Osteocyte (in vitro differentiated cells): ENCODE results near the gene TNFRSF21. TPM values are rescaled to one million over a fixed set of nuclear protein-coding genes. Genes with fewer than 3 reads are reported as not detected.

ENCODE experiments used
- DNase-seq: peaks from one replicate; pipeline ENCODE4 v3.0.0; 2021; ENCODE audit warnings: mixed read lengths; ENCODE audit not compliant: unreplicated experiment; ENCODE audit errors: extremely low spot score
- H3K27ac Mint-ChIP-seq: one replicate; pipeline ENCODE4 v1.8.0; 2021; ENCODE audit warnings: mild to moderate bottlenecking, mixed read lengths; ENCODE audit not compliant: unreplicated experiment
- H3K27me3 Mint-ChIP-seq: one replicate; pipeline ENCODE4 v1.8.0; 2021; ENCODE audit warnings: mixed read lengths; ENCODE audit not compliant: unreplicated experiment
- H3K36me3 Mint-ChIP-seq: one replicate; pipeline ENCODE4 v1.8.0; 2021; ENCODE audit warnings: mixed read lengths; ENCODE audit not compliant: unreplicated experiment
- H3K4me1 Mint-ChIP-seq: one replicate; pipeline ENCODE4 v1.8.0; 2021; ENCODE audit warnings: mixed read lengths; ENCODE audit not compliant: unreplicated experiment
- H3K4me3 Mint-ChIP-seq: one replicate; pipeline ENCODE4 v1.8.0; 2021; ENCODE audit warnings: mild to moderate bottlenecking, moderate library complexity, mixed read lengths; ENCODE audit not compliant: unreplicated experiment
- H3K9me3 Mint-ChIP-seq: one replicate; pipeline ENCODE4 v1.8.0; 2021; ENCODE audit warnings: mixed read lengths; ENCODE audit not compliant: unreplicated experiment
- total RNA-seq: library from RNA; stranded (reverse); gene quantifications from 2 replicates; pipeline ENCODE4 v1.2.1, GENCODE V29; 2021
- TF ChIP-seq, protein P1 (sequence below): fragments of 200-600 bp; sonication (generic); IDR thresholded peaks from 2 replicates; pipeline ENCODE4 v1.5.0; 2021; ENCODE audit warnings: antibody characterized with exemption, mild to moderate bottlenecking, moderate library complexity

Gene TNFRSF21
- total RNA-seq, 1 donor from 2014 or later: 2.5 TPM

DNA sequence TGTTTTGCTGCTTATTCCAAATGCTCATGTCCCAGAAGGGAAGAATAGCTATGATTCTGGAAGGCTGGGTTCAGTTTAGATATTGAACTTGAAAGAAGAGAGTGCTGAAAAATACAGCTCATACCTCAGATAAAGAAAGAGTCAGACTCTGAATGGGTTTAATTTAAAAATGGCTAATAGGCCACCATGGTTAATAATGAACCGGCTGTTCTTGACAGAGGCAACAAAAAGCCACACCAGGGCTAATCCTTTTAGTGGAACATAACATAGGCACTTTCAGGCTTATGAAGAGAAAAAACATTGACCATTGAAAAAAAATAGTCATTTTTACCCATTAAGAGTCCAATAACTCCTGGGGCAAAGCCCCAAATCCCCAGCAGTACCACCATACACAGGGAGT lies 59.4 kb downstream of the TNFRSF21 start:
- TF ChIP-seq, protein P1, sequence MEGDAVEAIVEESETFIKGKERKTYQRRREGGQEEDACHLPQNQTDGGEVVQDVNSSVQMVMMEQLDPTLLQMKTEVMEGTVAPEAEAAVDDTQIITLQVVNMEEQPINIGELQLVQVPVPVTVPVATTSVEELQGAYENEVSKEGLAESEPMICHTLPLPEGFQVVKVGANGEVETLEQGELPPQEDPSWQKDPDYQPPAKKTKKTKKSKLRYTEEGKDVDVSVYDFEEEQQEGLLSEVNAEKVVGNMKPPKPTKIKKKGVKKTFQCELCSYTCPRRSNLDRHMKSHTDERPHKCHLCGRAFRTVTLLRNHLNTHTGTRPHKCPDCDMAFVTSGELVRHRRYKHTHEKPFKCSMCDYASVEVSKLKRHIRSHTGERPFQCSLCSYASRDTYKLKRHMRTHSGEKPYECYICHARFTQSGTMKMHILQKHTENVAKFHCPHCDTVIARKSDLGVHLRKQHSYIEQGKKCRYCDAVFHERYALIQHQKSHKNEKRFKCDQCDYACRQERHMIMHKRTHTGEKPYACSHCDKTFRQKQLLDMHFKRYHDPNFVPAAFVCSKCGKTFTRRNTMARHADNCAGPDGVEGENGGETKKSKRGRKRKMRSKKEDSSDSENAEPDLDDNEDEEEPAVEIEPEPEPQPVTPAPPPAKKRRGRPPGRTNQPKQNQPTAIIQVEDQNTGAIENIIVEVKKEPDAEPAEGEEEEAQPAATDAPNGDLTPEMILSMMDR: no peak

DNA sequence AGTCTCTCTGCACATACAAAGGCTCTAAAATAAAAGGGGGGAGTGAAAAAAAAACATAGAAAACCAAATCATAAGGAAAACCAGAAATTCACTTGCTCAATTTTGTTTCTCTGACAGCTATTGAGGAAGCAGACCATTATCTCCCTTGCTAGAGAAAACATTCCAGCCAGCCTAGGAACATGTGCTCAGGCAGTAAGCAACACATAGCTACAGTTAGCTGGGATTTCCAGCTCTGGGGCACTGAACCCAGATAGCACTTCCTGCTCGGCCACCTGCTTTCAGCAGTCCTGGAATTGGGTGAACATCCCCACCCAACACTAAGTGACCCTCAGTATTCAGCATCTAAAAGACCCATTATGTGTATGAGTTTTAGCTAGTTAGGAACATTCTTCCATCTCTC lies 61.3 kb downstream of the TNFRSF21 start:
- H3K27me3 Mint-ChIP-seq: no peaks in the 10 kb centered on the region
- no peaks in the 10 kb centered on the region for H3K36me3 Mint-ChIP-seq
- H3K9me3 Mint-ChIP-seq: no peaks in the 10 kb centered on the region
- TF ChIP-seq, protein P1: no peak
- H3K27ac Mint-ChIP-seq: no peak overlapping the region
- no peak for DNase-seq
- H3K4me3 Mint-ChIP-seq: no peak overlapping the region
- no peaks in the 10 kb centered on the region for H3K4me1 Mint-ChIP-seq

More for the DNA sequence above, 59.4 kb downstream of the TNFRSF21 start:
- H3K27ac Mint-ChIP-seq: no peak overlapping the region
- H3K4me3 Mint-ChIP-seq: no peak overlapping the region
- H3K4me1 Mint-ChIP-seq: no peaks in the 10 kb centered on the region
- H3K9me3 Mint-ChIP-seq: no peaks in the 10 kb centered on the region
- no peaks in the 10 kb centered on the region for H3K36me3 Mint-ChIP-seq
- no peak for DNase-seq
- H3K27me3 Mint-ChIP-seq: no peaks in the 10 kb centered on the region

DNA sequence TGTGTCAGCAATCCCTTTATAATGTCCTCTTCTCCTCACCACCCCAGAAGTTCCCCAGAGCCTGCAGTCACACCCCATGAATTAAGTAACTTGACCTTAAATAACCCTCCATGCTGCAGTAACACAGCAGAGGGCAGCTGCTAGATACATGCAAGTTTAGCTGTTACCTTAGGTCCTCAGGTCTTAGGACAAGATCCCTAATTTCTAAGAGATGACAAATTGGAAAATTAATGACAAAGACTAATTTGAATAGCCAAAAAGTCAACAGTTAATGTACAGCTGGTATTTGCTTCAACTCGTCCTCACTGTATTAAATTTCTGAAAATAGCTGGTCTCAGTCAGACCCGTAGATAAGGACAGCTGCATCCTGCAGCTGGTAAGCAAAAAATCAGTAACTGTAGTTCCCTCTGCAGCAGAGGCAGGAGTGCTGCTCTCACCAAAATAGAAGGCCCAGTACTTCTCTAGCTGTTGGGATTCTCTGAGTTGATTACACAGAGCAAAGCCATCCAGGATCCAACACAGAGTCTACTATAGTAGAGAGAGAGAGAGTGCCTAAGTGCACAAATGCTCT lies 62.4 kb downstream of the TNFRSF21 start:
- Mint-ChIP-seq H3K4me1 (peaks cover 3% of the 10 kb centered on the region), H3K27me3 (no peaks in the 10 kb centered on the region), H3K36me3 (no peaks in the 10 kb centered on the region), H3K9me3 (no peaks in the 10 kb centered on the region), H3K27ac (no peak overlapping the region), H3K4me3 (no peak overlapping the region)
- DNase-seq: no peak
- TF ChIP-seq, protein P1: no peak

DNA sequence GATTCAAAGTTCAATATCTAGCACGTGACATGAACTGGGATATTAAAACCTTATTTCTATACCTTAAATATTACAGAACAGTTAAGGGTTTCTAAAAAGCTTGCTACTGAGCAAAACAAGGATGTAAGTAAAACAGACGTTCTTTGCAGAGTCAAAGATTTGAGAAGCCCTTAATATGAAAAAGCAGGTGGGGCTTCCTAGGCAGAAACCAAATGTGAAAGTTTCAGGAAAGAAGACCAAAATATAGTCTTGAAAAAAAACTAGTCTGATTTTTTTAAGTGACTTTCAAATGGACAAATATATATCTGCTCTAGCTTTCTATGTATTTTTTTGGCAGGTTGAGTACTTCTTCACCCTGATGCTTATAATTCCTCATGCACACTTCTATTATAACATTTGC lies 63.2 kb downstream of the TNFRSF21 start:
- Mint-ChIP-seq H3K36me3 (no peaks in the 10 kb centered on the region), H3K4me3 (no peak overlapping the region), H3K27ac (no peak overlapping the region), H3K4me1 (peaks cover 5% of the 10 kb centered on the region), H3K9me3 (no peaks in the 10 kb centered on the region), H3K27me3 (no peaks in the 10 kb centered on the region)
- TF ChIP-seq, protein P1: no peak
- DNase-seq: no peak

DNA sequence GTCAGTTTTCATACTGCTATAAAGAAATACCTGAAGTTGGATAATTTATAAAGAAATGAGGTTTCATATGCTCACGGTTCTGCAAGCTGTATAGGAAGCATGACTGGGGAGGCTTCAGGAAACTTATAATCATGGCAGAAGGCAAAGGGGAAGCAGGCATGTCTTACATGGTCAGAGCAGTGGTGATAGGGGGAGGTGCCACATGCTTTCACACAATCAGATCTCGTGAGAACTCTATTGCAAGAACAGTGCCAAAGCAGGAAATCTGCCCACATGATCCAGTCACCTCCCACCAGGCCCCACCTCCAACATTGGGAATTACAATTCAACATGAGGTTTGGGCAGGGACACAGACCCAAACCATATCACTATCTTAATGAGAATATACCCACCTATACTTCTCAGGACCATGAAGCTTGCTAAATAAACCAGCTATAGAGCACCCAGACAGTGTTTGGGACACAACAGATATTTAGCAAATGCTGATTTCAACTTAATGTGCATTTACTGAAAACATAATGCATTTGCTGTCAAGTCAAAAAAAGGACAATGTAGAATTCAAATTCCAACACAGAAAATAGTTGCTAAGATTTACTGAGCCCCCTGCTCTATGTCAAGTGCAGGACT lies 63.8 kb downstream of the TNFRSF21 start:
- Mint-ChIP-seq H3K27me3 (no peaks in the 10 kb centered on the region), H3K4me1 (peaks cover 5% of the 10 kb centered on the region), H3K36me3 (no peaks in the 10 kb centered on the region), H3K4me3 (no peak overlapping the region), H3K27ac (no peak overlapping the region), H3K9me3 (no peaks in the 10 kb centered on the region)
- DNase-seq: no peak
- TF ChIP-seq, protein P1: no peak
